Measurements from ENCODE around the gene SLC4A8.

The SLC4A8 gene

GRCh38 chr12:51488281-51488680 lies 63.6 kb downstream of the SLC4A8 start:
- no peak overlapping the region for H3K27ac ChIP-seq
- TF ChIP-seq CTCF (conservative IDR thresholded peaks at IDR 0.05), result no peak

- TF ChIP-seq CTCF (conservative IDR thresholded peaks at IDR 0.05), result no peak
Observed at GRCh38 chr12:51493281-51493680, 68.7 kb downstream of the SLC4A8 start.

GRCh38 chr12:51496895-51497294 lies 72.3 kb downstream of the SLC4A8 start:
- H3K27ac ChIP-seq, result no peak overlapping the region
- TF ChIP-seq CTCF (conservative IDR thresholded peaks at IDR 0.05), result no peak

More at GRCh38 chr12:51493281-51493680, 68.7 kb downstream of the SLC4A8 start:
- no peak overlapping the region for H3K27ac ChIP-seq

- H3K27ac ChIP-seq, result no peak overlapping the region
- TF ChIP-seq CTCF (conservative IDR thresholded peaks at IDR 0.05), result no peak
Observed at GRCh38 chr12:51504851-51505250, 80.2 kb downstream of the SLC4A8 start.

GRCh38 chr12:51505360-51506105 lies 80.9 kb downstream of the SLC4A8 start:
- no peak for TF ChIP-seq CTCF (conservative IDR thresholded peaks at IDR 0.05)
- no peak overlapping the region for H3K27ac ChIP-seq

- no peak for TF ChIP-seq CTCF (conservative IDR thresholded peaks at IDR 0.05)
Observed at GRCh38 chr12:51507178-51507577, 82.5 kb downstream of the SLC4A8 start.

GRCh38 chr12:51508285-51508684 lies 83.7 kb downstream of the SLC4A8 start:
- no peak for TF ChIP-seq CTCF (conservative IDR thresholded peaks at IDR 0.05)
- H3K27ac ChIP-seq, result no peak overlapping the region

More at GRCh38 chr12:51507178-51507577, 82.5 kb downstream of the SLC4A8 start:
- H3K27ac ChIP-seq, result no peak overlapping the region

Measured in VCaP (cell line).